Body of pancreas (tissue), 4 donors: ENCODE measurements around the gene WWOX.

Experiments used
- CTCF ChIP-seq, 7 experiments: fragments of 450-650 bp in 4 of 7; fragments of 200-600 bp in 3 of 7; sonication (generic) in 3 of 7; IDR thresholded peaks; one replicate each; pipeline ENCODE4 v1.5.1; 2016 to 2019; ENCODE audit warnings: antibody characterized with exemption in 7 of 7
- POLR2A ChIP-seq, 3 donors: fragments of 450-650 bp; IDR thresholded peaks; one replicate each; pipeline ENCODE4 v1.6.1; 2016; ENCODE audit warnings: antibody characterized with exemption in 3 of 3, mild to moderate bottlenecking in 2 of 3

DNA sequence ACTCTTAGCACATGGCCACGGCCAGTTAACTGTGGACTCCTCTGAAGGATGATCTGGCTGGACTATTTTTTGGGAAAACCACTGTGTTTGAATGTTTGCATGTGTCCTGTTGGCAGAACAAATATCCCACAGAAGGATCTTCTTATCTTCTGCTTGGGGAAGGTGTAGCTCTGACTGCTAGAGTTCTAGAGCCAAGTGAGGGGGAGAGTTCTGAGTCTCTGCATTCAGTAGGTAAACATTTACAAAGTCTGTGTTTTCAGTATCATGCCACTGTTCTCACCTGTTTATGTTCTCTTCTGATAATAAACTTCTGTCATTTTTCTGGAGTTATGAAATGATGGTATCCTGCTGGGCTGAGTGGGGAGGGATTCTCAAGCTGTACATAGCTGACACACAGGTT, 241.1 kb downstream of the WWOX start:
- no peak for TF ChIP-seq CTCF (IDR thresholded peaks at IDR 0.05)
- TF ChIP-seq POLR2A (IDR thresholded peaks at IDR 0.05), result no peak
